Measurements from ENCODE around the gene CD46. TPM values are rescaled to one million over a fixed set of nuclear protein-coding genes. Genes with fewer than 3 reads are reported as not detected.

The CD46 gene
- total and polyA plus RNA-seq, 7 experiments from 2014 or later = 109 to 216 (median 127) TPM

- Histone ChIP-seq H3K36me3 (ENCODE audit: control insufficient read depth in 2 of 3, insufficient read depth in 3 of 3, low read length in 3 of 3) (peaks cover 31 to 93% (median 50%) of the 10 kb centered on the region in 3 experiments), H3K9me3 (ENCODE audit: control insufficient read depth in 2 of 3, low read length in 3 of 3) (no peaks in the 10 kb centered on the region), H3K27ac (ENCODE audit: low read depth, low read length) (peak overlapping the region; percentile 27), H3K4me1 (ENCODE audit: control insufficient read depth in 2 of 2, insufficient read depth in 2 of 2, low read length in 2 of 2) (peaks cover 18 to 27% of the 10 kb centered on the region in 2 donors), H3K4me3 (ENCODE audit: low read length) (no peak overlapping the region), H3K27me3 (ENCODE audit: control insufficient read depth in 2 of 2, insufficient read depth in 2 of 2, low read length in 2 of 2) (no peaks in the 10 kb centered on the region)
- Mint-ChIP-seq H3K4me1 (peaks cover 36 to 68% (median 63%) of the 10 kb centered on the region in 7 donors), H3K36me3 (peaks cover 0 to 38% (median 15%) of the 10 kb centered on the region in 5 donors), H3K4me3 (peak overlapping the region in 3 of 10 donors; percentile 23 to 41 (median 25)), H3K27me3 (no peaks in the 10 kb centered on the region), H3K27ac (peak overlapping the region; percentile 9 to 94 (median 72)), H3K9me3 (peaks cover 0 to 3% (median 0%) of the 10 kb centered on the region in 11 donors)
- ChIA-PET CTCF (no interaction called here), POLR2A (no interaction called here)
- DNase-seq (no peak), ATAC-seq (no peak)
- intact Hi-C loops (cut with micrococcal nuclease) = no loop called here
These were observed 56.5 kb downstream of the CD46 start for GRCh38 chr1:207808322-207808705.

GRCh38 chr1:207808911-207809555 lies 57.2 kb downstream of the CD46 start:
- Mint-ChIP-seq H3K4me1 (peaks cover 42 to 75% (median 68%) of the 10 kb centered on the region in 7 donors), H3K27me3 (no peaks in the 10 kb centered on the region), H3K9me3 (peaks cover 0 to 3% (median 0%) of the 10 kb centered on the region in 11 donors), H3K4me3 (peak overlapping the region in 2 of 10 donors; percentile 22 to 36), H3K36me3 (peaks cover 0 to 43% (median 17%) of the 10 kb centered on the region in 5 donors), H3K27ac (peak overlapping the region in 8 of 9 donors; percentile 59 to 88 (median 76))
- Histone ChIP-seq H3K27me3 (ENCODE audit: control insufficient read depth in 2 of 2, insufficient read depth in 2 of 2, low read length in 2 of 2) (no peaks in the 10 kb centered on the region), H3K9me3 (ENCODE audit: control insufficient read depth in 2 of 3, low read length in 3 of 3) (no peaks in the 10 kb centered on the region), H3K4me1 (ENCODE audit: control insufficient read depth in 2 of 2, insufficient read depth in 2 of 2, low read length in 2 of 2) (peaks cover 18 to 27% of the 10 kb centered on the region in 2 donors), H3K36me3 (ENCODE audit: control insufficient read depth in 2 of 3, insufficient read depth in 3 of 3, low read length in 3 of 3) (peaks cover 26 to 93% (median 50%) of the 10 kb centered on the region in 3 experiments), H3K4me3 (ENCODE audit: low read length) (no peak overlapping the region), H3K27ac (ENCODE audit: low read depth, low read length) (peak overlapping the region; percentile 1)
- ATAC-seq (no peak), DNase-seq (no peak)
- POLR2A ChIA-PET = interaction anchor here (4.1 kb wide), 1 partner anchor 14 kb away, joined by 23 read pairs; no protein-coding TSS in a partner anchor
- intact Hi-C loops (cut with micrococcal nuclease) = no loop called here
- CTCF ChIA-PET = interaction anchor here (0.7 kb wide), 1 partner anchor 21 kb away, joined by 3 read pairs; no protein-coding TSS in a partner anchor

GRCh38 chr1:207810173-207810572 lies 58.3 kb downstream of the CD46 start:
- H3K27ac ChIP-seq (ENCODE audit: low read depth, low read length) = peak overlapping the region; percentile 1
- peaks cover 0 to 3% (median 0%) of the 10 kb centered on the region in 11 donors for H3K9me3 Mint-ChIP-seq
- DNase-seq (no peak), ATAC-seq (no peak)
- peaks cover 0 to 49% (median 20%) of the 10 kb centered on the region in 5 donors for H3K36me3 Mint-ChIP-seq
- intact Hi-C loops (cut with micrococcal nuclease) = no loop called here
- no peak overlapping the region for H3K4me3 ChIP-seq (ENCODE audit: low read length)
- peak overlapping the region in 8 of 9 donors; percentile 59 to 88 (median 79) for H3K27ac Mint-ChIP-seq
- no peaks in the 10 kb centered on the region for H3K27me3 ChIP-seq (ENCODE audit: control insufficient read depth in 2 of 2, insufficient read depth in 2 of 2, low read length in 2 of 2)
- ChIA-PET POLR2A (interaction anchor here (0.9 to 4.1 kb wide), 3 partner anchors 9 to 62 kb away, joined by 3 to 23 read pairs (median 3); no protein-coding TSS in a partner anchor), CTCF (interaction anchor here (1.0 kb wide), 1 partner anchor 13 kb away, joined by 4 read pairs; no protein-coding TSS in a partner anchor)
- H3K9me3 ChIP-seq (ENCODE audit: control insufficient read depth in 2 of 3, low read length in 3 of 3) = no peaks in the 10 kb centered on the region
- peaks cover 23 to 93% (median 48%) of the 10 kb centered on the region in 3 experiments for H3K36me3 ChIP-seq (ENCODE audit: control insufficient read depth in 2 of 3, insufficient read depth in 3 of 3, low read length in 3 of 3)
- H3K4me3 Mint-ChIP-seq = peak overlapping the region in 2 of 10 donors; percentile 5 to 10
- no peaks in the 10 kb centered on the region for H3K27me3 Mint-ChIP-seq
- peaks cover 48 to 86% (median 79%) of the 10 kb centered on the region in 7 donors for H3K4me1 Mint-ChIP-seq
- H3K4me1 ChIP-seq (ENCODE audit: control insufficient read depth in 2 of 2, insufficient read depth in 2 of 2, low read length in 2 of 2) = peaks cover 18 to 34% of the 10 kb centered on the region in 2 donors

DNA sequence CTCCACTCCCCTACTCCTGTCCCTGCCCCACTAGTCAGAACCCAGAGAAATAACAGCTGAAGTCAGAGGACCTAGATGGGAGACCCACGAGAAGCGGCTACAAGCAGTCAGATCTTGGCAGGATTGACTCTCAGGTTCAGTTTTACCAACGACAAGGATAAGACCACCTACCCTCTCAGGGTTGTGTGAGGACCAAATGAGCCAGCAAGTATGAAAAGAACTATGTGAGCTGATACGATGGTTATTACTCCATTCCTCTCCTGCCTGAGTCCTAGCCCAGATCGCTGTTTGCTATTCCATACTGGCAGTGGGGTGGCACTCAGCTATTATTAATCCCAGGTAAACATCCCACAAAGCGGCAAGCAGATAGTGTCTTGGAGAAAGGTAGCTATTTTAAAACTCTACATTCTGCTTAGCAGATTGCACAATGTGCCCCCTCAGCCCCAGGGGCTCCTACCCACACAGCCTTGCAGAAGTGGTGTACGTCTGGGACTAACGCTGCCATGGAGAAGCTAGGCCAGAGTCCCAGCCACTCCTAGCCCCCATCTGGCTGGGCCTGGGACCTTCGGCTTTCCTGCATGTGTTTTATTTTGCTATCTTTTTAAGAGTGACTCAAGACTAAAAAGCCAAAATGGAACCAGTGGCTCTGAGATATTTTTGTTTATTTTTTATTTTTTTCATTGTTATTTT lies 58.9 kb downstream of the CD46 start:
- Mint-ChIP-seq H3K27ac (peak overlapping the region in 8 of 9 donors; percentile 41 to 83 (median 68)), H3K4me1 (peaks cover 53 to 90% (median 85%) of the 10 kb centered on the region in 7 donors), H3K36me3 (peaks cover 3 to 54% (median 24%) of the 10 kb centered on the region in 5 donors), H3K9me3 (peaks cover 0 to 3% (median 0%) of the 10 kb centered on the region in 11 donors), H3K27me3 (no peaks in the 10 kb centered on the region), H3K4me3 (no peak overlapping the region)
- ChIA-PET POLR2A (interaction anchor here (0.6 to 4.1 kb wide), 5 partner anchors 8 to 61 kb away, joined by 3 to 23 read pairs (median 3); no protein-coding TSS in a partner anchor), CTCF (interaction anchor here (1.0 to 1.7 kb wide), 2 partner anchors 12 to 13 kb away, joined by 4 to 6 read pairs; no protein-coding TSS in a partner anchor)
- Histone ChIP-seq H3K36me3 (ENCODE audit: control insufficient read depth in 2 of 3, insufficient read depth in 3 of 3, low read length in 3 of 3) (peaks cover 20 to 93% (median 42%) of the 10 kb centered on the region in 3 experiments), H3K27ac (ENCODE audit: low read depth, low read length) (no peak overlapping the region), H3K4me3 (ENCODE audit: low read length) (no peak overlapping the region), H3K27me3 (ENCODE audit: control insufficient read depth in 2 of 2, insufficient read depth in 2 of 2, low read length in 2 of 2) (no peaks in the 10 kb centered on the region), H3K4me1 (ENCODE audit: control insufficient read depth in 2 of 2, insufficient read depth in 2 of 2, low read length in 2 of 2) (peaks cover 18 to 34% of the 10 kb centered on the region in 2 donors), H3K9me3 (ENCODE audit: control insufficient read depth in 2 of 3, low read length in 3 of 3) (no peaks in the 10 kb centered on the region)
- ATAC-seq (no peak), DNase-seq (no peak)
- intact Hi-C loops (cut with micrococcal nuclease) = no loop called here

GRCh38 chr1:207811319-207811718 lies 59.5 kb downstream of the CD46 start:
- H3K4me1 ChIP-seq (ENCODE audit: control insufficient read depth in 2 of 2, insufficient read depth in 2 of 2, low read length in 2 of 2) = peaks cover 18 to 34% of the 10 kb centered on the region in 2 donors
- POLR2A ChIA-PET = interaction anchor here (0.6 to 4.1 kb wide), 5 partner anchors 9 to 61 kb away, joined by 3 to 23 read pairs (median 3); no protein-coding TSS in a partner anchor

More at GRCh38 chr1:207811319-207811718, 59.5 kb downstream of the CD46 start:
- DNase-seq (peak in 1 of 9 donors; percentile 9), ATAC-seq (no peak)
- Histone ChIP-seq H3K36me3 (ENCODE audit: control insufficient read depth in 2 of 3, insufficient read depth in 3 of 3, low read length in 3 of 3) (peaks cover 14 to 93% (median 45%) of the 10 kb centered on the region in 3 experiments), H3K4me3 (ENCODE audit: low read length) (no peak overlapping the region), H3K9me3 (ENCODE audit: control insufficient read depth in 2 of 3, low read length in 3 of 3) (no peaks in the 10 kb centered on the region), H3K27me3 (ENCODE audit: control insufficient read depth in 2 of 2, insufficient read depth in 2 of 2, low read length in 2 of 2) (no peaks in the 10 kb centered on the region), H3K27ac (ENCODE audit: low read depth, low read length) (no peak overlapping the region)
- intact Hi-C loops (cut with micrococcal nuclease) = no loop called here
- CTCF ChIA-PET = interaction anchor here (1.0 to 1.9 kb wide), 4 partner anchors 12 to 61 kb away, joined by 4 to 7 read pairs (median 6); no protein-coding TSS in a partner anchor
- H3K36me3 Mint-ChIP-seq = peaks cover 3 to 56% (median 28%) of the 10 kb centered on the region in 5 donors
- H3K9me3 Mint-ChIP-seq = peaks cover 0 to 3% (median 0%) of the 10 kb centered on the region in 11 donors
- no peaks in the 10 kb centered on the region for H3K27me3 Mint-ChIP-seq
- H3K4me1 Mint-ChIP-seq = peaks cover 55 to 93% (median 91%) of the 10 kb centered on the region in 7 donors
- H3K27ac Mint-ChIP-seq = peak overlapping the region in 6 of 9 donors; percentile 33 to 91 (median 76)
- no peak overlapping the region for H3K4me3 Mint-ChIP-seq

Data from naive thymus-derived CD4-positive, alpha-beta T cell (primary cell).